ENCODE results near the gene GKAP1.
"Not testable (repeated sequence)": the region's sequence is repeated elsewhere in the genome, so short reads cannot be mapped to it uniquely, and the experiment has no call there.

The GKAP1 gene

GRCh38 chr9:83817356-83818278 lies at the start of gene GKAP1:
TSS of gene GKAP1 (minus strand) at chr9:83817769. CDS start at chr9:83806517, 11,252 bp downstream.
- not testable (repeated sequence) for FAIRE-seq

DNA sequence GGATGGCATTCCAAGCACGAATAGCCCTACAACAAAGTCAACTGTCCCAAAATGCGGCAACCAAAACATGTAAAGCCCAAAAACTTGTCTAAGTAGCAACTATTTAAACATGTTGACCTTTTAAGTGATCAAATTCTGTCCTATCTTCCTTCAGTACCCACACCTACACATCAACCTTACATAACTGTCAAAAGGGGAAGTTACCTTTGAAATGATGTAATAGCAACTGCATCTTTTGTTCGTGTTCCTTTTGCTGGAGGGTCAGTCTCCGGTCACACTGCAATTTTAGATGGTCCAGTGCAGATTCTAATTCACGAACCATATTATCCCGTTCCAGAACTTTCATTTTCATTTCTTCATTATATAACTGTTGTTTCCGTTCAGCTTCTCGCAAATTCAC lies 32.3 kb upstream of the GKAP1 start:
- FAIRE-seq, result not testable (repeated sequence)

DNA sequence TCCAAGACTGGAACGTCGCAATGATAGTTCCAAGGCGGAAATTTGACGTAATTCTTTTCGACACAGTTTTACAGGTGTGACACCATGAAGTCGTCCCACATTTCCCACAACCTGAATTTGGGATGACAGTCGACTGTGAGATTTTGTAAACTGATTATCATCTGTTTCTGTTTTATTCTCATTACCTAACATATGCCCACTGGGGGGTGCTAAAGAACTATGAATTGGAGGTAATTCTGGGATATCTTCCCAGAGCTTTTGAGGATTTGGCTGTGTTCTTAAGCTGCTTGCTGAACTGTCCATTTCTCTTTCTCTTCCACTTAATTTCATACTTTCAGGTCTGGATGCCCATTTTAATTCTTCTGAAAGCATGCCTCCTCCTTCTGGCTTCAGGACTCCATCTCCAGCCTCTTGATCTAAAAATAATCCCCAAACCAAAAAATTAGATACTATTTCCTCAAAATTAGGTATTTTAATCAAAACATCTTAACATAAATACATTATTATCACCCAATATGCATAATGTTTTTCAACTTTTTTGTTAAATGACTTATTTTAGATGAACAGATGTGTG lies 19.6 kb upstream of the GKAP1 start:
- FAIRE-seq, result peak; percentile 97

GRCh38 chr9:83830426-83831071 lies 13.0 kb upstream of the GKAP1 start:
- not testable (repeated sequence) for FAIRE-seq

DNA sequence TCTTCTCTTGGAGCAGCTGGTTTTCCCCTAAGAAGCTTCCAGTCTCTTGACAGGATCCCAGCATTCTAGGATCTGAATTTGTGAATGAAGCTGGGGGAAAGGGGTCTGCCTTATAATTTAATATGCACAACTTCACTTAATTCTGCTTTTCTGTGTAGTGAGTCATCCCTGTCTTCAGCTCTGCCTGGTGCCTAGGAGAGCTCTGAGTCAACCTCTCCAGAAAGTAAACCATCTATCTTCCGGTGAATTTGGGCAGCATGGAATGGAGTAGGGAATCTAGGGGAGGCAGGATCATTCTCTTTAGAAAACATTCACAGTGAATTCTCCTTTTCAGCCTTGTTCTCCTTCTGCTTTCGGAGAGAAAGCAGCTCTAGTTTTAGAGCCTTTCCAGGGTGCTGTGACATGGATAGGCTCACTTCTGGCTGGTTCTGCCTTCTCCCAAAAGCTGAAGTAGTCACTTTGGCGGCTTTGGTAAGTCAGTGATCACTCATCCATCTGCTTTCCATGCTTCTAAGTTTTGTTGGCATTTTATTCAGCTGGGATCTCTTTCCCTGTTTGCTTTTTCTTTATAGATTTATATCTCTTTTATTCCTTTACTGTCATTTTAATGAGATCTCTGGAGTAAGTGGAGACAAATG lies 7.5 kb upstream of the GKAP1 start:
- not testable (repeated sequence) for FAIRE-seq

- not testable (repeated sequence) for FAIRE-seq
Observed at GRCh38 chr9:83817011-83817355, 586 bp downstream of the GKAP1 start.

DNA sequence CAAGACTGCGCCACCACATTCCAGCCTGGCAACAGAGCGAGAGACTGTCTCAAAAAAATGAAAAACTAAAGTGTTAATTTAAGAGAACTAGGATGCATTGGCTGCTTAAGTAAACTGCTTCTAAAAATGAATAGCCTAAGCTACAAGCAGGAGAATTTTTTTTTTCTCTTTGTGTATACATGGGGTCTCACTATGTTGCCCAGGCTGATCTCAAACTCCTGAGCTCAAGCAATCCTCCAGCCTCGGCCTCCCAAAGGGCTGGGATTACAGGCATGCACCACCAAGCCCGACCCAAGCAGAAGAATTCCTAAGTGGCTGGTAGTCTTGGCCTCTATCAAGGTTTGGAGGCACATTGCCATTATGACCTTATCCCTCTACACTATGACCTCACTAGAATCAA lies 2.4 kb downstream of the GKAP1 start:
- not testable (repeated sequence) for FAIRE-seq

- FAIRE-seq, result not testable (repeated sequence)
Observed at GRCh38 chr9:83809213-83809612, 8.4 kb downstream of the GKAP1 start.

- not testable (repeated sequence) for FAIRE-seq
Observed at GRCh38 chr9:83804454-83804853, 13.1 kb downstream of the GKAP1 start.

DNA sequence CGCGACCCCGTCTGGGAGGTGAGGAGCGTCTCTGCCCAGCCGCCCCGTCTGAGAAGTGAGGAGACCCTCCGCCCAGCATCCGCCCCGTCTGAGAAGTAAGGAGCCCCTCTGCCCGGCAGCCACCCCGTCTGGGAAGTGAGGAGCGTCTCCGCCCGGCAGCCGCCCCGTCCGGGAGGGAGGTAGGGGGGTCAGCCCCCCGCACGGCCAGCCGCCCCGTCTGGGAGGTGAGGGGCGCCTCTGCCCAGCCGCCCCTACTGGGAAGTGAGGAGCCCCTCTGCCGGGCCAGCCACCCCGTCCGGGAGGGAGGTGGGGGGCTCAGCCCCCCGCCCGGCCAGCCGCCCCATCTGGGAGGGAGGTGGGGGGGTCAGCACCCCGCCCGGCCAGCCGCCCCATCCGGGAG lies 13.6 kb downstream of the GKAP1 start:
- not testable (repeated sequence) for FAIRE-seq

DNA sequence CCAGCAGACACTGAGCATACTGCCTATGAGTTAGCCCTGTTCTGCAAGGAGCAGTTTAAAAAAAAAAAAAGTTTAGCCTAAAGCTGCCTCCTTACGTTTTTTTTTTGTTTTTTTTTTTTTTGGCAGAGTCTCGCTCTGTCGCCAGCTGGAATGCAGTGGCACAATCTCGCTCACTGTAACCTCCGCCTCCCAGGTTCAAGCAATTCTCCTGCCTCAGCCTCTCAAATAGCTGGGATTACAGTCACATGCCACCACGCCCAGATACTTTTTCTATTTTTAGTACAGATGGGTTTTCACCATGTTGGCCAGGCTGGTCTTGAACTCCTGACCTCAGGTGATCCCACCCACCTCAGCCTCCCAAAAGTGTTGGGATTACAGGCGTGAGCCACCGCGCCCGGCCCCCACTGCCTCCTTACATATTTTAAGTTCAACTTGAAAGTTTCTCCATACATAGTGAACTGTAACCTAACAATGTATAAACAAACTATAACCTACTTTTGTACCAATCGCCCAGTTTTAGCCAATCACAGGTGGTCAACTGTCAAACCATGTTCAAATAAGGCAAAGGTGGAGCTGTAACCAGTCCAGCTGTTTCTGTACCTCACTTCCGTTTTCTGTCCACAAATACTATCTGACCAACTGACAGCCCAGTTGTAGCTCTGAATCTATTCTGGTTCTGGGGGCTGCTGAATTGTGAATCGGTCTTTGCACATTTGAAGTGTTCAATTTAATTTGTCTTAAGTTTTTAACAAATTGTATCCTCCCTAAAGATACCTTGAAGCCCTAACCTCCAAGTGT lies 17.1 kb downstream of the GKAP1 start:
- no peak for FAIRE-seq

- no peak for FAIRE-seq
Observed at GRCh38 chr9:83794051-83794450, 23.5 kb downstream of the GKAP1 start.

DNA sequence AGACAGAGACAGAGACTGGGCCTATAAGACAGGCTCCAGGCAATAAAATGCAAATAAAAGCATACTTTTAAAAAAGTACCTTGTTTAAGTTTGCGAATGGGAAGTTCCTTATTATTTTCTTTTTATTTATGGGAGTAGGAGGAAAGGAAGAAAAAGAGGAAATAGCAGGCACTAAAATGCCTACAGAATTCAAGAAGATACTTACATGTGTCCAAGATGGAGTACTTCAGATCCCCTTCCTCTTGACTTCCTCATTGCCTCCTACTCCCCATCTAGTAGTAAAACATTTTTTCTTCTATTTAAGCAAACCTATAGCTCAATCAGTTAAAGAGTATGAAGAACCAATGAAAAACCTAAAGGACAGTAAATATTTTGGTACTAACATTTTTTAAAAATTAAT lies 24.8 kb downstream of the GKAP1 start:
- no peak for FAIRE-seq

DNA sequence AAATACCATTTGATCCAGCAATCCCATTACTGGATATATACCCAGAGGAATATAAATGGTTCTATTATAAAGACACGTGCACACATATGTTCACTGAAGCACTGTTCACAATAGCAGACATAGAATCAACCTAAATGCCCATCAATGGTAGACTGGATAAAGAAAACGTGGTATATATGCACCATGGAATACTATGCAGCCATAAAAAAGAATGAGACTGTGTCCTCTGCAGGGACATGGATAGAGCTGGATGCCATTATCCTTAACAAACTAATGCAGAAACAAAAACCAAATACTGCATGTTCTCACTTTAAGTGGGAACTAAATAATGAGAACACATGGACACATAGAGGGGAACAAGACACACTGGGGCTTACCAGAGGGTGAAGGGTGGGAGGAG lies 39.4 kb downstream of the GKAP1 start:
- no peak for FAIRE-seq

- no peak for FAIRE-seq
Observed at GRCh38 chr9:83775932-83776331, 41.6 kb downstream of the GKAP1 start.

DNA sequence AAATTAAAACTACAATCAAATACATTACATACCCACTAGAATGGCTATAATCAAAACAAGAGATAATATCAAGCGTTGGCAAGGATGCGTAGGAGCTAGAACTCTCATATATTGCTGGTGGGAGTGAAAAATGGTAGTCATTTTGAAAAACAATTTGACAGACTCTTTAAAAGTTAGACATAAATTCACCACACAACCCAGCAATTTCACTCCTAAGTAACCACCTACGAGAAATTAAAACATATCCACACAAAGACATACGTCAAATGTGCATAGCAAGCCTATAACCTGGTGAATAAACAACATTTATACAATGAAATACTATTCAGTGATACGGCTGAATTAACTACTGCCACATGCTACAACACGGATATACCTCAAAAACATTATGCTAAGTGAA lies 44.7 kb downstream of the GKAP1 start:
- FAIRE-seq, result no peak

DNA sequence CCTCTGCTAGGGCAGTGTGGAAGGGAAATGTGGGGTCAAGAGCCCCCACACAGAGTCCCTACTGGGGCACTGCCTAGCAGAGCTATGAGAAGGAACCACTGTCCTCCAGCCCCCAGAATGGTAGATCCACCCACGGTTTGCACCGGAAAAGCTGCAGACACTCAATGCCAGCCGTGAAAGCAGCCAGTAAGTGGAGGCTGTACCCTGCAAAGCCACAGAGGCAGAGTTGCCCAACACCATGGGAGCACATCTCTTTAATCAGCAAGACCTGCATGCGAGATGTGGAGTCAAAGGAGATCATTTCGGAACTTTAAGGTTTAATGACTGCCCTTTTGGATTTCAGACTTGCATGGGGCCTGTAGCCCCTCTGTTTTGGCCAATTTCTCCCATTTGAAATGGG lies 52.2 kb downstream of the GKAP1 start:
- FAIRE-seq, result no peak

GRCh38 chr9:83754383-83754977 lies 63.1 kb downstream of the GKAP1 start:
- FAIRE-seq, result no peak

DNA sequence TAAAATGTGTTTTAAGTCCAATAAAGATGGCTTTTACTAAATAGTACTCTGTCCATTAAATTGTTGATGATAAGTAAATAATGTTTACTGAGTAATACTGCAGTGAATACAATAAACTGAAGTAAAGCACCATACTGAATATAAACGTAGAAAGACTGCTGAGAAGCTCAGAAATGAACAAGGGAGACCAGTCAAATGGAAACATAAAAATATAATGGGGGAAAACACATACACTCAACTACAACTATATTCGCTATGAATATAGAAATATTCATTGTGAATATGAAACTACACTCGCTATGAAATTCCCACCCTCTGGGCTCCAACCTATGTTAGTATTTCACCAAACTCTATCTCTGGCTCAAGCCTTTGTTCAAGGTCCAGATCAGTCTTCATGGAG lies 67.9 kb downstream of the GKAP1 start:
- FAIRE-seq, result no peak

DNA sequence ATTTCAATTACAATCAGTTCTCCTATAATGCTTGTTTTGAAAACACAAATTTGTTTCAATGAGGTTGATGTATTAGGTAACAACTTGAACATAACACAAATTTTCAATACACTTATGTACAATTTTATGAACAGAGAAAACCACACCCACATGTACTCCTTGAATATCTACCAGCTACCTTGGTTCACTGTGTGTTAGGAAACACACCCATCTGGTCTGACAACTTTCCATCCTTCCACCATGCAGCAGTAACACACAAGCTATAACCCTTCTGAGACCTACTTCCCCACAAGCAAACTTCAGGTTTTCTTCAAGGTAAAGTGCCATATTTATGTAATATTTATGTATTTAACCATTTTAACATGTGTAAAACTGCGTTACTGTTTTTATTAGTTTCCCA lies 73.4 kb downstream of the GKAP1 start:
- no peak for FAIRE-seq

DNA sequence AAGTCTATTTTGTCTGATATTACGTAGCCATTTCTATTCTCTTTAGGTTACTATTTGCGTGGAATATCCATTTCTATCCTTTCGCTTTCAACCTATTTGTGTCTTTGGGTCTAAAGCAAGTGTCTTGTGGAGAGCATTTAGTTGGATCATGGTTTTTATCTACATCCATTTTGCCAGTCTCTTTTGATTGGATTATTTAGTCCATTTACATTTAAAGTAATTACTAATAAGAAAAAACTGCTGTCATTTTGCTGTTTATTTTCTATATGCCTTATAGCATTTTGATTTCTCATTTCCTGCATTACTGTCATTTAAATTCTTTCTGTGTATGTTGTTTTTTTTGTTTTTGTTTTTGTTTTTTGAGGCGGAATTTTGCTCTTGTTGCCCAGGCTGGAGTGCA lies 83.8 kb downstream of the GKAP1 start:
- no peak for FAIRE-seq

Measured in TTC549 (cell line).